ENCODE measurements around the gene FNDC3B.

The FNDC3B gene

GRCh38 chr3:172396400-172396799, 357.0 kb downstream of the FNDC3B start:
- no peak for DNase-seq (ENCODE audit: low read depth)

DNA sequence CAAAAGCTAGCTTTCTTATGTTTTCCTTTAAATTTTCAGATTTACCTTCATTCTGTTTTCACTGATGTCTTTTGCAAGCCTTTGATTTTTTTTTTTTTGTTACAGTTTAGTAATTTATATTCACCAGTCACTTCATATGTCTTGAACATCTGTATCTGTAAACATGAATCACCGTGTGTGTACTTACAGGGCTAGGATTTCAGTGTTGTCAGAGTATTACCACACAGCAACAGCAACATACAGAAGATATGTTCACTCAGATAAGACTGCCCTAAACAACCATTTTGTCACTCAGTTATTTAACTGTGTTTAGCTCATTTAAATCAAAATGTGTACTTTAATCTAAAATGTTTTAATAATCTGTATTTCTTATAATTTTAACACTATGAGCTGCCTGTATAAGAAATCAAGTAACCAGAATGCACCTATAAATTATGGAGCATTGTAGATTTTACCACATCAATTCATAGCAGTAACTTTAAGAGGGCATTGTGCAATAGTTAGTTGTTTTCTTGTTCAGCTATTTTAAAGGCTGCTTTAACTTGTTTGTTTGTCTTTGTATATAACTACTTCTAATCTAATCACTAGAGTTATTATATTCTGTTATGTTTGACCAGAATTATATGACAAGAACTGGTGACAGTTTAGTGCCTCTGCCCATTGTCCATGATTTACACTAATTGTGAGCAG, 358.5 kb downstream of the FNDC3B start:
- no peak for DNase-seq (ENCODE audit: low read depth)

GRCh38 chr3:172398484-172398883, 359.1 kb downstream of the FNDC3B start:
- DNase-seq (ENCODE audit: low read depth) = no peak

- no peak for DNase-seq (ENCODE audit: low read depth)
These were observed 362.7 kb downstream of the FNDC3B start for GRCh38 chr3:172402090-172402489.

DNA sequence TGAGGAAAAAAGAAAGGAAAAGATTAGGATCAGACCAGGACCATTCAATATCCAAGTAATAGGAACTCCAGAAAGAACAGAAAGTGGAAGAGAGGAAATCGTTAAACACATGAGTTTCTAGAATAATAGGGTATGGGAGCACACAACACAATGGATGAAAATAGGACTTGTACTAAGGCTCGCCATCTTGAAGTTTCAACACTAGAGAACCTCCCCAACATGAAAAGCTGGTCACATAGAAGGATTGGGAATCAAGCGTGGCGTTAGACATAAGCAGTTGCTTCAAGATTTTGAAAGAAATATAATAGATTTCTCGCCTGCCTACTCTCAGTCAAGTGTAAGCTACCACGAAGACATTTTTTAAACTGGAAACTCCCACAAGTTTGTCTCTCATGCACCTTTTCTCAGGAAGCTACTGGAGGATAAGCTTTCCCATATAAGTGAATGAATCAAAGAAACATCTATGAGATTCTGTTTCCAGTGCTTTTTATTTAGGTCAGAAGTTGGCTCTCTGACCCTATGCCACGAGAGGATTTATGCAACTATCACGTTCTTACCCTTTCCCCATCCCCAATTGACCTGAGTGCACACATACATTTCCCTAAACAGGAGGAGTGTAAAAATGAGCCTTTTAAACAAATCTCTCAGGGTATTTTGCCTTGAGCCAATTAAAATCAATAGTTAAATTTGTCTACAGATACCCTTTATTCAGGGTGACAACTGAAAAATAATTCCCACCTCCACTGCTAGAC, 363.7 kb downstream of the FNDC3B start:
- DNase-seq (ENCODE audit: low read depth) = no peak

DNA sequence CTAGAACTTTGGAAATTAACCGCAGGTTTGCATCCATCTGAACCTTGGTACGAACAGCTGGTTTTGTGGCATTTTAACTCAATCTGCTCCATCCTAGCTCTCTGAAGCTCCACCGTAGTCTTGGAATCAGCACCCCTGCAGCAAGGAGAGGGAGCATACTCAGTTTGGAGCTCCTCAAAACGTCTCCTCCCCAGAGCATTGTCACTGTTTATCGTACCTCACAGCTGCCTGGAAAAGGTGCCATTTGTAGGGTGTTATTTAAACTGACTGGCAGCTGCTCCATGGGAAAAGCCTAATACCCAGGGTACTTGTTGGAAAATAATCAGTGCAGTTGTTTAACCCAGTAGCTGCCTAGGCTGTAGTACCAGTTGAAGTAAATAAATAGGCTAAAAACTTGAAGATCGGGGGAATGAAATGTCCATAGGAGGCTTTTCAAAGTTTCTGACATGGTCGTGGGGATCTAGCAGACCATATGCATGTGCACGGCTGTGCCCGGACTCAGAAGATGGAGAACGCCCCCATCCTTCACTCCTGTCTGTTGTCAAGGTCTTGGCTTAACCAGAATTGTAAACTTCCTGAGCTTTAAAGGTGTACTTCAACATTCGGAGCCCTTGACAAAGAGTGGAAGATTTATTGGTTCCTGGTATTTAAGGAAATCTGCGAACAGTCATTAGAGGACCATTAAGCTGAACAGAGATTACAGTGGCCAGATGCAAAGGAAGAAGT, 365.0 kb downstream of the FNDC3B start:
- DNase-seq (ENCODE audit: low read depth) = no peak

DNA sequence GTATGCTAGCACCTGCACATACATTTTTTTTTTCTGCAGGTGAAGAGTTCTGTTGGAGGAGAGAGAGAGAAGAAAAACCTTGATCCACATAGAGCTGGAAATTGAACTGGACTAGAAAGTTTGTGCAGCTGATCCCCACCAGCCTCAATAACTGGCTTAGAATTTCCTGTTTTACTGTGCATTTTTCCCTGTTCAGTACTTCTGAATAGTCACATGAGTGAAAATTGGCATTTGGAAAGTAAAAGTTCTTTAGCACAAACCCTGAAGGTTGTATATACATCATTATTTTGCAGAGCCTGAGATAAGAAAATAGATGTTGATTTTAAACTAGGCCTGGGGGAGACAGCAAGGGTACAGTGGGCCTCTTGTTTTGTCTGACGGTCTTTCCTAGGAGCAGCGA, 366.5 kb downstream of the FNDC3B start:
- DNase-seq (ENCODE audit: low read depth) = no peak

- DNase-seq (ENCODE audit: low read depth) = no peak
These were observed 368.5 kb downstream of the FNDC3B start for GRCh38 chr3:172407872-172408271.

GRCh38 chr3:172410702-172411477, 371.5 kb downstream of the FNDC3B start:
- DNase-seq (ENCODE audit: low read depth) = no peak

DNA sequence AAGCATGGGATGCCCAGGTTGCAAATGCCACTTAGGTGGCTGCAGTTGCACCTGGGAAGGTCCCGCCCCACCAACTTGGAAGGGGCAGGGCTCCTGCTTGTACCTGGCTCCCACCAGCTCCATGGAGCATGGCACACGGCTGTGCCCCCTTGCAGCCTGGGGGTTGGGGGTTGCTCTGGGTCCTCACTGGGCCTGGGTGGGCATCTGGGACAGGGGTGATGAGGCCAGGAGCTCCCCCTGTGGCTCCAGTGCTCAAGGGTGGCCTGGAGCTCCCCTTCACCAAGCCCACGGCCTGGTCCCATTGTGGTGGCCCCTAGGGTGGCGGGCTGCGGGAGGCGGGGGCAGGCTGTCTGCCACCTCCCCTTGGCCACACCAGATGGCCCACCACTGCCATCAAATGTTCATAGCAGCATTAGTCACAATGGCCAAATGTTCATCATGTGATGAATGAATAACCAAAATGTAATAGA, 372.1 kb downstream of the FNDC3B start:
- no peak for DNase-seq (ENCODE audit: low read depth)

DNA sequence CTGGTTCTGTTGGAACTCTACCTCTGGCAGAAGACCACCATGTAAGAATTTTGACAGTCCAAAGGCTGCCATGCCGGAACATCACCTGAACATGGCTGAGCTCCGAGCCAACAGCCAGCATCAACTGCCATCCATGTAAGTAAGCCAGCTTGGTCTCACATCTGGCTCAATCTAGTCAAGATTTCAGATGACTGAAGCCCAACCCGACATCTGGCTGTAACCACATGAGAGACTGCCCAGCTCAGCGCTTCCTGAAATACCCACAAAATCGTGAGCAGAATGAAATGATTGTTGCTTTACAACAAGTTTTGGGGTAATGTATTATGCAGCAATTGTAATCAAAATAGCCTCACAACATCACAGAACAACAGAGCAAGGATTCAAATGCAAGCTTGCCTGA, 375.9 kb downstream of the FNDC3B start:
- DNase-seq (ENCODE audit: low read depth) = no peak

- no peak for DNase-seq (ENCODE audit: low read depth)
These were observed 398.3 kb downstream of the FNDC3B start for GRCh38 chr3:172437713-172438112.

- DNase-seq (ENCODE audit: low read depth) = no peak
These were observed 398.8 kb downstream of the FNDC3B start for GRCh38 chr3:172438186-172438585.

GRCh38 chr3:172441581-172441980, 402.2 kb downstream of the FNDC3B start:
- no peak for DNase-seq (ENCODE audit: low read depth)

DNA sequence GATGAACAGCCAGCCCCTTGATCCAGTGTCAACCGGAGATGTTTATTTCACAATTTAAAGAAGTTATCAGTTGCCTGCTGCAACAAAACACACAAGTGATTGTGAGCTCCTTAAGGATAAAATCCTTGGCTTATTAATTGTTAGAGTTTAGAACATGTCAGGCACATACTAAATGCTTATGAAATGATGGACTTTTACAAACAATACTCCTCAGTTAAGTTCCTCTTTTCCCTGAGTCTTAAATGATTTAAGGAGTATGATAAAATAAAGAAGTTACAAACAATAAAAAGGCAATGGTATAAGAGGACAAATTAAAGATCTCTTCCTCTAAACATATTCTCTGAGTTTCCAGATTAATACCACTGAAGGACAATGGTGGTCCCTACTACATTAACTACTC, 403.2 kb downstream of the FNDC3B start:
- no peak for DNase-seq (ENCODE audit: low read depth)

GRCh38 chr3:172444821-172445220, 405.4 kb downstream of the FNDC3B start:
- DNase-seq (ENCODE audit: low read depth) = no peak

DNA sequence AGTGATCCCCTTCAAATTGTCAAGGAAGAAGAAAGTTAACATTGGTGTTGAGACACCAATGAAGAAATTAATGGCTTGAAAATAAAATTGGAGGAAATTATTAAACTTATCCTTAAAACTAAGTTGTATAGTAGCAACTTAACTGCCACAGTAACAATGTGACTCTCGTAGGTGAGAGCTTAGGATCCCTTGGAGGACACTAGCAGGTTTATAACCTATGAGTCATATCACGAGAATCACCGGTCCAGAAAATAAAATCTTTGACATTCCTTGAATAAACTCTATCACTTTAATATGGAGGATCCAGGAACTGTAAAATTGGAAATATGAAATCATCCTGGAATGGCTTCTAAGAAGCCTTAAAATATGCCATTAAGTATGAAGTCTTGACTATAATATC, 406.8 kb downstream of the FNDC3B start:
- no peak for DNase-seq (ENCODE audit: low read depth)

- no peak for DNase-seq (ENCODE audit: low read depth)
These were observed 408.5 kb downstream of the FNDC3B start, which contains the start of gene GHSR for GRCh38 chr3:172447611-172448579. Gene GHSR (minus strand): TSS chr3:172448456. CDS start chr3:172448413, 43 bp downstream.

DNA sequence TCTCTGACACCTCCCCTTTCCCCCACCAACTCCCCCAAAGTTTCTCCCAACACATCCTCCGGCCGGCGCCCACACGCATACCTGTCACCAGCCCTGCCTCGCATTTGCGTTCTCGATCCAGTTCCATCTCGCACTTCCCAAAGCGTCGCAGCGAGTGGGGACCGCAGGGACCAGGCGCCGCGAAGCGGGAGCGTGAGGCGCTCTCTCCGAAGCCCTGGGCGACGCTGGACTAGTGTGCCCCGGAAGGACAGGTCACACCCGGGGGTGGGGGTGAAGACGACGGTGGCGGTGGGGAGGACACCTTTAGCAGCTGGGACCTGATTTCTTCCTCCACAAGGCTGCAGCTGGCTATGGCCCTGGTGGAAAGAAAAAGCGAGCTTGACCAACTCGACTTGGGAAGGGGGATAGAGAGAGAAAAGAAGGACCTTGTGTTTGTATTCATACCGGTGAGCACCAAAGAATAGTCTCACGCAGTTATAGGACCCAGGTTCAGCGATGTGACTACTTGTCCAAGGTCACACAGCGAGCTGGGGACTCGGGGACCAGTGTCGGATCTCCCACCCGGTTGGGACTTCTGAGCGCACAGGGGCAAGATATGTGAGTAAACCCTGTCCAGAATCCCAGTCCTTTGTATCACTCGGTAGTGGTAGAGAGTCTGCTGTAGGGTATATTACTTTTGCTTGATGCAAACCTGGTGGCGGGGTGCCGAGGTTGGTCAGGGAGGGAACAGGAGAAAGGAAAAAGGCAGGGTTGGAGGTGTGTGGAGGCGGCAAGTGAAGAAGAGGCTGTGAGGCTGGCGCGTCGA, 409.5 kb downstream of the FNDC3B start:
- no peak for DNase-seq (ENCODE audit: low read depth)

Measured in activated gamma-delta T cell treated with anti-CD3 and anti-CD28 coated beads, Interleukin-2, amount 50 U/mL, for 16 hours (primary cell).